WTC11 (cell line): ENCODE measurements around the gene RNASE3. TPM values are rescaled to one million over a fixed set of nuclear protein-coding genes. Genes with fewer than 3 reads are reported as not detected.
A peak's percentile ranks its signal among the peaks of the same experiment; 100 is the strongest.
"Not testable (repeated sequence)": the region's sequence is repeated elsewhere in the genome, so short reads cannot be mapped to it uniquely, and the experiment has no call there.

ENCODE experiments used
- ATAC-seq: fragments of 200-7000 bp; cut with Tn5 transposase; 2 replicates; pipeline ENCODE4 v1.10.0; 2021; ENCODE audit warnings: mild to moderate bottlenecking, moderate library complexity
- Bru-seq: library from RNA; stranded (reverse); fragments of 400-500 nt; gene quantifications from one replicate; lab custom pipeline; 2021; lab: Mats Ljungman, UMichigan
- CTCF ChIA-PET: fragments of 300-600 bp; sonication (Branson Sonifier 250); formaldehyde crosslinking; loops from one replicate; lab custom pipeline; 2021; ENCODE audit warnings: antibody characterized with exemption; lab: Charles Lee
- POLR2A ChIA-PET: fragments of 350-600 bp; sonication (Branson Sonifier 250); formaldehyde crosslinking; loops from one replicate; lab custom pipeline; 2021; ENCODE audit warnings: antibody characterized with exemption; lab: Charles Lee
- DNase-seq: peaks from one replicate; pipeline ENCODE4 v3.0.0; 2021; ENCODE audit warnings: low spot score
- H3K27ac Mint-ChIP-seq: 2 replicates; pipeline ENCODE4 v1.8.0; 2021; ENCODE audit warnings: mixed read lengths
- H3K27me3 Mint-ChIP-seq: 2 replicates; pipeline ENCODE4 v1.8.0; 2021; ENCODE audit warnings: low read depth, mild to moderate bottlenecking, moderate library complexity, mixed read lengths
- H3K36me3 Mint-ChIP-seq: 2 replicates; pipeline ENCODE4 v1.8.0; 2021; ENCODE audit warnings: mixed read lengths
- H3K4me1 Mint-ChIP-seq: 2 replicates; pipeline ENCODE4 v1.8.0; 2022; ENCODE audit warnings: mixed read lengths
- H3K4me3 Mint-ChIP-seq: 2 replicates; pipeline ENCODE4 v1.8.0; 2021; ENCODE audit warnings: mild to moderate bottlenecking, moderate library complexity, mixed read lengths
- H3K9me3 Mint-ChIP-seq: 2 replicates; pipeline ENCODE4 v1.8.0; 2021; ENCODE audit warnings: mixed read lengths
- ATF2 ChIP-seq: sonication (generic); formaldehyde crosslinking; IDR thresholded peaks from 2 replicates; pipeline ENCODE4 v1.8.1; 2022; ENCODE audit warnings: low read depth, missing genetic modification reagents, borderline replicate concordance
- CBFB ChIP-seq: sonication (generic); formaldehyde crosslinking; IDR thresholded peaks from 2 replicates; pipeline ENCODE4 v1.8.1; 2022; ENCODE audit warnings: mild to moderate bottlenecking, low read depth, missing genetic modification reagents
- E2F5 ChIP-seq: sonication (generic); formaldehyde crosslinking; IDR thresholded peaks from 2 replicates; pipeline ENCODE4 v1.8.1; 2022; ENCODE audit warnings: mild to moderate bottlenecking, moderate library complexity, missing genetic modification reagents
- IRF1 ChIP-seq: sonication (generic); formaldehyde crosslinking; IDR thresholded peaks from 2 replicates; pipeline ENCODE4 v1.8.0; 2023; ENCODE audit warnings: missing genetic modification reagents
- OVOL2 ChIP-seq: fragments of 250-450 bp; sonication (Bioruptor Pico); IDR thresholded peaks from 2 replicates; pipeline ENCODE4 v1.9.0; 2021; ENCODE audit warnings: mild to moderate bottlenecking, borderline replicate concordance
- PRDM15 ChIP-seq: sonication (generic); formaldehyde crosslinking; IDR thresholded peaks from 2 replicates; pipeline ENCODE4 v1.8.0; 2022; ENCODE audit warnings: missing genetic modification reagents
- PRRX2 ChIP-seq: fragments of 250-450 bp; sonication (Bioruptor Pico); IDR thresholded peaks from 2 replicates; pipeline ENCODE4 v1.8.0; 2021; ENCODE audit warnings: mild to moderate bottlenecking
- RELA ChIP-seq: sonication (generic); formaldehyde crosslinking; IDR thresholded peaks from 2 replicates; pipeline ENCODE4 v1.8.1; 2022; ENCODE audit warnings: missing genetic modification reagents, mild to moderate bottlenecking, borderline replicate concordance
- RORB ChIP-seq: fragments of 250-450 bp; sonication (Bioruptor Pico); IDR thresholded peaks from 2 replicates; pipeline ENCODE4 v1.9.0; 2021; ENCODE audit warnings: mild to moderate bottlenecking
- STAT6 ChIP-seq: sonication (generic); formaldehyde crosslinking; conservative IDR thresholded peaks from 2 replicates; pipeline ENCODE4 v1.8.1; 2023; ENCODE audit warnings: mild to moderate bottlenecking, low read depth, missing genetic modification reagents, moderate library complexity
- TEAD1 ChIP-seq: sonication (generic); formaldehyde crosslinking; IDR thresholded peaks from 2 replicates; pipeline ENCODE4 v1.8.0; 2022; ENCODE audit warnings: mild to moderate bottlenecking, missing genetic modification reagents
- ZBTB21 ChIP-seq: sonication (generic); formaldehyde crosslinking; IDR thresholded peaks from 2 replicates; pipeline ENCODE4 v1.8.1; 2023; ENCODE audit warnings: mild to moderate bottlenecking, missing genetic modification reagents, borderline replicate concordance
- ZNF219 ChIP-seq: sonication (generic); formaldehyde crosslinking; IDR thresholded peaks from 2 replicates; pipeline ENCODE4 v1.8.0; 2023; ENCODE audit warnings: missing genetic modification reagents, mild to moderate bottlenecking, borderline replicate concordance
- ZNF263 ChIP-seq: sonication (generic); formaldehyde crosslinking; IDR thresholded peaks from 2 replicates; pipeline ENCODE4 v1.8.1; 2022; ENCODE audit warnings: low read depth, mild to moderate bottlenecking, moderate library complexity, missing genetic modification reagents
- ZNF532 ChIP-seq: fragments of 250-450 bp; sonication (Bioruptor Pico); IDR thresholded peaks from 2 replicates; pipeline ENCODE4 v1.9.0; 2021; ENCODE audit warnings: mild to moderate bottlenecking, borderline replicate concordance
- long read RNA-seq, 3 experiments: library from RNA in 1 of 3; library from capped mRNA in 1 of 3; library from polyadenylated mRNA in 1 of 3; unstranded in 2 of 3; stranded (forward) in 1 of 3; transcript quantifications; one replicate each; pipeline ENCODE4 v2.0.0, GENCODE V29; 2021
- total RNA-seq: library from RNA; stranded (reverse); gene quantifications from 3 replicates; pipeline ENCODE4 v1.2.3, GENCODE V29; 2021

RNASE3 gene
- total RNA-seq = not detected in 3 replicates
- not detected for Bru-seq, nascent RNA
- long read RNA-seq, experiment 1 = 0 reads
- long read RNA-seq, experiment 2 = 0 reads
- long read RNA-seq, experiment 3 = 0 reads

GRCh38 chr14:20891126-20891825 is at the start of gene RNASE3:
Gene RNASE3, plus strand, starts transcription at chr14:20891385. Its CDS starts 302 bp downstream, at chr14:20891687.
- CTCF ChIA-PET, H3K4me3 Mint-ChIP-seq, H3K4me1 Mint-ChIP-seq, POLR2A ChIA-PET, DNase-seq, ATAC-seq, H3K36me3 Mint-ChIP-seq, H3K27ac Mint-ChIP-seq, H3K9me3 Mint-ChIP-seq: not testable (repeated sequence)
- H3K27me3 Mint-ChIP-seq = peaks cover 39% of the 10 kb centered on the region

GRCh38 chr14:20846560-20846959 is 44.6 kb upstream of the RNASE3 start:
- ChIA-PET CTCF (interaction anchor here (1.0 to 5.0 kb wide), 4 partner anchors 9 to 194 kb away, joined by 3 to 60 read pairs (median 10); no protein-coding TSS in a partner anchor), POLR2A (no interaction called here)
- Mint-ChIP-seq H3K36me3 (no peaks in the 10 kb centered on the region), H3K4me1 (peaks cover 12% of the 10 kb centered on the region), H3K9me3 (no peaks in the 10 kb centered on the region), H3K27ac (no peak overlapping the region), H3K4me3 (no peak overlapping the region), H3K27me3 (no peaks in the 10 kb centered on the region)
- DNase-seq (no peak), ATAC-seq (no peak)
- no peak for TF ChIP-seq ZNF219
- no peak for TF ChIP-seq ZNF263 (CRISPR knock-in tag)
- no peak for TF ChIP-seq E2F5

GRCh38 chr14:20848316-20848954 is 42.8 kb upstream of the RNASE3 start:
- Mint-ChIP-seq H3K4me3 (no peak overlapping the region), H3K27me3 (no peaks in the 10 kb centered on the region), H3K4me1 (peaks cover 12% of the 10 kb centered on the region), H3K36me3 (no peaks in the 10 kb centered on the region), H3K9me3 (no peaks in the 10 kb centered on the region), H3K27ac (no peak overlapping the region)
- no peak for DNase-seq
- POLR2A ChIA-PET = interaction anchor here (0.6 kb wide), 1 partner anchor 146 kb away, joined by 3 read pairs; no protein-coding TSS in a partner anchor
- CTCF ChIA-PET = interaction anchor here (0.8 to 5.0 kb wide), 10 partner anchors 10 to 245 kb away, joined by 3 to 60 read pairs (median 6); no protein-coding TSS in a partner anchor
- peak; percentile 16; the same call in 1 of the 2 replicates for ATAC-seq
- TF ChIP-seq RORB (CRISPR knock-in tag) (no peak), PRRX2 (CRISPR knock-in tag) (no peak), ZNF532 (CRISPR knock-in tag) (no peak), OVOL2 (no peak), IRF1 (CRISPR knock-in tag) (no peak), PRDM15 (CRISPR knock-in tag) (no peak), ZBTB21 (CRISPR knock-in tag) (no peak), CBFB (CRISPR knock-in tag) (no peak), STAT6 (CRISPR knock-in tag) (no peak), ZNF263 (CRISPR knock-in tag) (no peak), RELA (CRISPR knock-in tag) (no peak), ATF2 (CRISPR knock-in tag) (no peak), TEAD1 (CRISPR knock-in tag) (no peak)
